CD4-positive, alpha-beta T cell treated with Interleukin-17A for 1 hour (primary cell): Measurements from ENCODE around the gene CKAP5.

Source experiments
- DNase-seq: peaks from one replicate; pipeline ENCODE4 v3.0.0-alpha.2; 2020

CKAP5 gene

GRCh38 chr11:46761807-46762206 is 84.3 kb downstream of the CKAP5 start:
- DNase-seq: no peak

GRCh38 chr11:46760429-46761128 is 85.5 kb downstream of the CKAP5 start:
- DNase-seq: no peak

GRCh38 chr11:46759196-46759595 is 86.9 kb downstream of the CKAP5 start:
- DNase-seq: no peak

- DNase-seq: no peak
These were observed 90.1 kb downstream of the CKAP5 start for GRCh38 chr11:46755962-46756361.

- no peak for DNase-seq
These were observed 98.9 kb downstream of the CKAP5 start for GRCh38 chr11:46747150-46747549.

GRCh38 chr11:46745995-46746394 is 100.1 kb downstream of the CKAP5 start:
- DNase-seq: no peak

GRCh38 chr11:46745328-46745727 is 100.8 kb downstream of the CKAP5 start:
- DNase-seq: no peak

GRCh38 chr11:46743693-46744339 is 102.3 kb downstream of the CKAP5 start:
- DNase-seq: no peak

- no peak for DNase-seq
These were observed 103.0 kb downstream of the CKAP5 start for GRCh38 chr11:46743043-46743442.

- DNase-seq: no peak
These were observed 104.2 kb downstream of the CKAP5 start for GRCh38 chr11:46741600-46742484.

GRCh38 chr11:46738887-46739286 is 107.2 kb downstream of the CKAP5 start:
- DNase-seq: no peak

- DNase-seq: no peak
These were observed 108.4 kb downstream of the CKAP5 start for GRCh38 chr11:46737699-46738098.

- no peak for DNase-seq
These were observed 109.5 kb downstream of the CKAP5 start for GRCh38 chr11:46736615-46737014.

GRCh38 chr11:46736146-46736545 is 109.9 kb downstream of the CKAP5 start:
- no peak for DNase-seq

- DNase-seq: no peak
These were observed 112.8 kb downstream of the CKAP5 start for GRCh38 chr11:46733234-46733633.

- no peak for DNase-seq
These were observed 114.5 kb downstream of the CKAP5 start for GRCh38 chr11:46731545-46731944.

- DNase-seq: no peak
These were observed 116.7 kb downstream of the CKAP5 start for GRCh38 chr11:46729110-46730027.

- no peak for DNase-seq
These were observed 117.4 kb downstream of the CKAP5 start for GRCh38 chr11:46728659-46729040.

GRCh38 chr11:46727952-46728658 is 118.0 kb downstream of the CKAP5 start:
- no peak for DNase-seq

- DNase-seq: no peak
These were observed 119.7 kb downstream of the CKAP5 start for GRCh38 chr11:46726206-46726862.
